HG03280 (cell line): ENCODE measurements around the gene LRRC14B.

ENCODE experiments used
- ATAC-seq: cut with Tn5 transposase; IDR thresholded peaks from one replicate; pipeline ENCODE4 v1.9.1; 2021; ENCODE audit warnings: mild to moderate bottlenecking, moderate library complexity; ENCODE audit not compliant: unreplicated experiment

Gene LRRC14B

DNA sequence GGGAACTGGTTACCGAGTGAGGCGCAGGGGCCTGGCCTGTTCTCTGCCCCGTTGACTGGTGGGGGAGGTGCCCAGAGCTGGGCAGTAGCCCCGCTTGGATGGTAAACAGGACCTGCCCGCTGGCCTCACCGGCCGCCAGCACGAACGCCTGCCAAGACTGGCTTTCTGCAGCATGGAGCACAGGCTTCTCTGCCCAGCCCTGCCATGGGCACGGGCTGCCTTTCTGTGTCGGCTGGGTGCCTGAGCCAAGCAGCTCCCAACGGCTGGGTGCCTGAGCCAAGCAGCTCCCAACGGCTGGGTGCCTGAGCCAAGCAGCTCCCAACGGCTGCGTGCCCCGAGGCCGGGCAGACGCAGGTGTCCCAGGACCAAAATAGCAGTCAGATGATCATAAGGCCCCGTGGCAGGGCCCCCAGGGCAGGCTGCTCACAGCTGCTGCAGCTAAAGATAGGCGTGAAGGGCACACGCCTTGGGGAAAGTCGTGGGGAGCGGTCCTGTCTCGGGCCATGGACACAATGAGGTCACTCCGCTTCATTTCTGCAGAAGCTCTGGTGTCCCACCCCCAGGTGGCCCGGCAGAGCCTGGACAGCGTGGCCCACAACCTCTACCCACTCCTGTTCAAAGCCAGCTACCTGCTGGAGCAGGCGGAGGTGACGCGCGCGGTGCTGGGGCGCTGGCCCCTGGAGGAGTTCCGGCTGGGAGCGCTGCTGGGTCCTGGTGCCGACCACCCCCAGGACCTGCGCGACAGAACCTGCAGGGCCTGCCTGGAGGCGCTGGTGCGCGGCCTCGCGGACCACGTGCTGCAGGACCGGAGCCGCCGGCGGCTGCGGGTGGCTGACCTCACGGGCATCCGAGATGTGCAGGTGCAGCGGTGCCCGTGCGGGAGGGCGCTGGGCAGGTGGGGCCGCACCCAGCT, at the start of gene LRRC14B:
Gene LRRC14B, plus strand, starts transcription at position 460 of the 913 bp plus-strand sequence. Its CDS starts 44 bp downstream, at position 504.
- ATAC-seq, result no peak

- no peak for ATAC-seq
These were observed 49.5 kb upstream of the LRRC14B start for GRCh38 chr5:141761-142160.

DNA sequence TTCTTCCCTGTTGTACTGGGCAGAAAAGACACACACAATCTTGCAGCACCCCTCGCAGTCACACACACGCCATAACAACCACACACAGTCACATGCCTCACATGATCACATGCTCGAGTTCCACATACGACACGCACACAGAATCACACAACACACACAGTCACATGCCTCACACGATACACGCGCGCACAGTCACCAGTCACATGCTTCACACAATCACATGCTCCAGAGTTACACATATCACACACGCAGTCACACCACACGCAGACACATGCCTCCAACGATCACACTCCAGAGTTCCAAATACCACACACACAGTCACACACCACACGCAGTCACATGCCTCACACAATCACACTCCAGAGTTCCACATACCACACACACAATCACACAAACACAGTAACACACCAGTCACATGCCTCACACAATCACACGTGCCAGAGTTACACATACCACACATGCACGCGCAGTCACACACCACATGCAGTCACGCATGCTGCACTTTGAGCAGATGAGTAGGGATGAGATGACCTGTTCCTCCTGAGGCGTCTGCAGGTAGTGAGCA, 49.0 kb upstream of the LRRC14B start:
- ATAC-seq, result no peak

DNA sequence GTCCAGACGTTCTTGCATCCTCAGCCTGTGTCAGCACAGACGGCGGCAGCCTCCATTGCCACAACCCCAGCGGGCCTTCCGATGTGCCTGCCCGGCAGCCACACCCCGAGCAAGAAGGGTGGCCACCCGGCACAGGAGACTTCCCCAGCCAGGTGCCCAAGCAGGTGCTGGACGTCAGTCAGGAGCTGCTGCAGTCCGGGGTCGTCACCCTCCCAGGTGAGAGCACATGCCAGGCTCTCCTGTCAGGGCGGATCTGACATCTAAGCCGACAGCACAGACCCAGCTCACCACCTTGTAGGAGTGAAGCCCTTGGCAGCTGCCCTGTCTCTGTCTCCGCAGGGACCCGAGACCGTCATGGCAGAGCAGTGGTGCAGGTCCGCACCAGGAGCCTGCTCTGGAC, 48.3 kb upstream of the LRRC14B start:
- no peak for ATAC-seq

- no peak for ATAC-seq
These were observed 46.4 kb upstream of the LRRC14B start for GRCh38 chr5:144941-145340.

DNA sequence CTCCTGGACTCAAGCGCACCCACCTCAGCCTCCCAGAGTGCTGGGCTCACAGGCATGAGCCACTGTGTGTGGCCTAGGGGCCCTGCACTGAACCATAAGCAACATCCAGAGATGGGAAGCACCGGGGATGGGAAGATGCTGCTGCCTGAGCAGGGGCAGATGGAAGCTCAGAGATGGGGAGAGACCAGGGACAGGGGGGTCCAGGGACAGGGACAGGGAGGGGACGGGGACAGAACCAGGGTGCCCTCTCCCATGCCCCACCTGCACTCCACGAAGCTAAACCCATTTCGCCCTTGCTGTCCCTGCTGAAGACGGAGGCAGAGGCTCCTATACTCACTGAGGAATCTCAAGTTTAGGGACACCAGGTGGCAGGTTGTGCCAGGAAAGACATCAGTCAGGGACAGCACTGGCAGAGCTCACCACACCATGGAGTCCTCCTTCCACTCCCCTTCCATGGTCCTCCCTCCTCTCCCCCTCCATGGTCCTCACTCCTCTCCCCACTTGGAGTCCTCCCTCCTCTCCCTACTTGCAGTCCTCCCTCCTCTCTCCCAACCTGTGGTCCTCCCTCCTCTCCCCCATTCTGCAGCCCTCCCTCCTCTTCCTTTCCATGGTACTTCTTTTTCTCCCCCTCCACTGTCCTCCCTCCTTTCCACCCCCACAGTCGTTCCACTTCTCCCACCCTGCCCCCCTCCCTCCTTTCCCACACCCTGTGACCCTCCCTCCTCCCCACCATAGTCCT, 45.5 kb upstream of the LRRC14B start:
- no peak for ATAC-seq

GRCh38 chr5:147751-148150, 43.5 kb upstream of the LRRC14B start:
- no peak for ATAC-seq

DNA sequence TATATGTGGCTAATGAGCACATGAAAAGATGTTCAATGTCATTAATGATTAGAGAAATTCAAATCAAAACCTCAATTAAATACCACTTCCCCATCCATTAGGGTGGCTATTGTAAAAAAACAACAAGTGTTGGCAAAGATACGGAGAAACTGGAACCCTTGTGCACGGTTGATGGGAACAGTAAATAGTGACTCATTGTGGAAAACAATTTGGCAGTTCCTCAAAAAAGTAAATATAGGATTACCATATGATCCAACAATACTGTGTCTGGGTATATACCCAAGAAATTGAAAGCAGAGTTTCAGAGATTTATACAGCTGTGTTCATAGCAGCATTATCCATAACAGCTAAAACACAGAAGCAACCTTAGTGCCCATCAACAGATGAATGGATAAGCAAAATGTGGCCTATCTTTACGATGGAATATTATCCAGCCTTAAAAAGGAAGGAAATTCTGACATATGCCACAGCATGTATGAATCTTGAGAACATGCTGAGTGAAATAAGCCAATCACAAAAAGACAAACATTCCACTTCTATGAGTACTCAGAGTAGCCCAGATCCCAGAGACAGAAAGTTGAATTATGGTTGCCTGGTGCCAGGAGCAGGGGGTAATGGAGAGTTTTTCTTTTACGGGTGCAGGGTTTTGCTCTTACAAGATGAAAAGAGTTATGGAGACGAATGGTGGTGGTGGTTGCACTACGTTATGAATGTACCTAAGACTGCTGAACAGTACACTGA, 41.4 kb upstream of the LRRC14B start:
- ATAC-seq, result no peak

DNA sequence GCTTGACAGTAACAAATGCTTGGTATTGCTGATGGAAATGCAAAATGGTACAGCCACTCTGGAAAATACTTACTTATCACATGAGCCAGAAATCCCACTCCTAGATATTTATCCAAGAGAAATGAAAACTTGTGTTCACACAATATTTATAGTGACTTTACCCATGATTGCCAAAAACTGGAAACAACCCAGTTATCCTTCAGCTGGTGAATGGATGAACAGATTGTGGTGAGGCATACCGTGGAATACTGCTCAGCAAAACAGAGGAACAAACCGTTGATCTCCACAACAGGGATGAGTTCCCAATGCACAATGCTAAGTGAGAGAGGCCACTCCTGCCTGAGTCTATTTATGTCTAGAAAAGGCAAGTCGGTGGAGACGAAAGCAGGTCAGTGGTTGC, 40.5 kb upstream of the LRRC14B start:
- ATAC-seq, result no peak

- no peak for ATAC-seq
These were observed 39.2 kb upstream of the LRRC14B start for GRCh38 chr5:152077-152476.

- ATAC-seq, result no peak
These were observed 38.0 kb upstream of the LRRC14B start for GRCh38 chr5:153256-153655.

GRCh38 chr5:154236-154635, 37.1 kb upstream of the LRRC14B start:
- ATAC-seq, result no peak

DNA sequence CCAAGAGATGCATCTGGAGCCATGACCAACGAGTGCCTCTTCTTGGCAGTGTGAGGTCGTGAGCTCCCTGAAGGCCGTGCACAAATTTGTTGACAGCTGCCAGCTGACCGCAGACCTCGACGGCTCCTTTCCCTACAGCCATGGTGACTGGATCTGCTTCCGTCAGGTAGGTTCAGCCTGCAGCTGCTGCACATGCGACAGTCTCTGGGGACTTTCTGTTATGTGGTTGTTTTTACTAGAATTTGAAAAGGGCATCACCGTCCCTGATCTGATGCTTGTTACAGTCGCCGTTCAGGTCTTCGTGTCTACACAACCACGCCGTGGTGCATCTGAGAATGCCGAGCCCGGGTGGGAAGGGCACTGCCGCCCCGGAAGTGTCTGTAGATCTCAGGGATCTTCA, 36.5 kb upstream of the LRRC14B start:
- no peak for ATAC-seq

- ATAC-seq, result no peak
These were observed 35.5 kb upstream of the LRRC14B start for GRCh38 chr5:155651-156410.

DNA sequence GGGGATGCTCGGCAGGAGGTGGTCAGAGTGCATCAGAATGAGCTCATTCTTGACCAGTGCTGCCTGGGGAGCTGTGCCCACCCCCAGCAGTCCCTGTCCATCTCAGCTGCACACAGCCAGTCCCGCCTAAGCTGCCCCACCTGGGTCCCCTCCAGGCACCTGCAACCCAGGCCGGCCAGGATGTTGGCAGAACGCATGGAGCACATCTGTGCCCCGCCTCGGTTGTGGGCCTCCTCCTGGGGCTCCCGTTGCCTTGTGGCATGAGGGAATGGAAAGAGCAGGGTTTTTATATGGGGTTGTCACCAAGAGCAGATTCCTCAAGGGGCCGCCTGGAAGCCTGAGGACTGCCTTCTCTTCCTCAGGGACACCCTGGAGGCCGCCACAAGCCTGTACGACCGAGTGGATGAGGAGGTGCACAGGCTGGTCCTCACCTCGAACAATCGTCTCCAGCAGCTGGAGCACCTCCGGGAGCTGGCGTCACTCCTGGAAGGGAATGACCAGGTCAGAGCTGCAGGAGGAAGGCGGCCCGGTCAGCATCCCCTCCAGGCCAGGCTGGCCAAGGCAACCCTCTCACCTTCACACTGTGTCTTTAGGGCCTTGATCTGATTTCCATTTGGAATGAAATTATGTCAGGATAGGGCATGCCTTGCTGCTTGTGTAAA, 34.8 kb upstream of the LRRC14B start:
- no peak for ATAC-seq

GRCh38 chr5:157126-157715, 34.1 kb upstream of the LRRC14B start:
- no peak for ATAC-seq

DNA sequence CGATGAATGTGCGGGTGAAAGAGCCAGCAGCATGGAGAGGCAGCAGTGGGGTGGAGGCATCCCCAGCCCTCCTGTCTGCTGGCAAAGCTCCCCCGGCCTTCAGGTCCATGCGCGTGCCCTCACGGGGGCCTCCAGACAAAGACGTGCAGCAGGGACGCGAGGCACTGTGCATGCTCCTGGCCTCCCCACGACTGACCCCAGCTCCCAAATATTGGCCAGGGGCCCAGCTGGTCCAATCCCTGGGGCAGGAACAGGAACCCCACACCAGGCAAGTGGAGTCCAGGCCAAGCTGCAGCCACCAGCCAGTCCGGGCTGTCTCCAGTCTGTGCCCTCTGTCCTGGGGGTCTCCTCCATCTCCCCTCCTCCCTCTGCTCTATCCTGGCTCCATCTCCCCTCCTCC, 33.5 kb upstream of the LRRC14B start:
- ATAC-seq, result no peak

DNA sequence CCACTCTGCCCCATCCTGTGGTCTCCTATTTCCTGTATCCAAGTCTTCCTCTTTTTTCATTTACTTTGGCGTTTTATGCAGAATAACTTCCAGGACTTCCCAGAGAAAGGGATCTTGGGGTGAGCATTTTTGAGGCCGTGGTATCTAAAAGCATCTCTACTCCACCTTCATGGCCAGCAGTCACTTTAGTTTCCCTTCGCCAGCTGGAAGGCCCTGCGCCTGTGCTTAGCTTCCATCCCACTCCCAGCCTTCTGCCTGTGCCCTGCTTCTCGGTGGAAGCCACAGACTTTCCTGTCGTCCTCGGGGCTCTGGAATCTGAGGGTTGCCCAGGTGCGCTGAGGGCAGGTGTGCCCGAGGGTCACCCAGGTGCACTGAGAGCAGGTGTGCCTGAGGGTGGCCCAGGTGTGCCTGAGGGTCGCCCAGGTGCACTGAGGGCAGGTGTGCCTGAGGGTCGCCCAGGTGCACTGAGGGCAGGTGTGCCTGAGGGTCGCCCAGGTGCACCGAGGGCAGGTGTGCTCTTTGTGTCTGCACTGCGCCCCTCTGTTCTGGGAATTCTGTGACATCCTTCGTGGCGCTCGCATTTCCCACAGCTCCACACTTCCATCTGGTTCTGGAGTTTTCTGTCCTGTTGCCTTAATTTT, 32.4 kb upstream of the LRRC14B start:
- no peak for ATAC-seq
